SU-DHL-6 (cell line): ENCODE measurements around the gene CHST15.
A peak's percentile ranks its signal among the peaks of the same experiment; 100 is the strongest.

Source experiments
- H2AFZ ChIP-seq: fragments of 200-600 bp; sonication (generic); 2 replicates; pipeline ENCODE4 v1.6.1; 2014; ENCODE audit warnings: low read depth, mild to moderate bottlenecking, moderate library complexity, mixed read lengths, antibody characterized with exemption, low read length; ENCODE audit not compliant: severe bottlenecking
- H3F3A ChIP-seq: fragments of 200-600 bp; shearing (Covaris generic); 2 replicates; pipeline ENCODE4 v1.6.0; 2016; ENCODE audit warnings: antibody characterized with exemption, mild to moderate bottlenecking; ENCODE audit not compliant: insufficient read depth
- H3K27ac ChIP-seq: fragments of 200-600 bp; sonication (generic); 2 replicates; pipeline ENCODE4 v1.5.1; 2016; ENCODE audit warnings: low read depth, mild to moderate bottlenecking, low read length, moderate library complexity, mixed read lengths
- H3K27me3 ChIP-seq: fragments of 200-600 bp; sonication (generic), shearing (Covaris generic); 2 replicates; pipeline ENCODE4 v1.6.0; 2014; ENCODE audit warnings: mild to moderate bottlenecking, low read length
- H3K36me3 ChIP-seq: fragments of 200-600 bp; sonication (generic); 2 replicates; pipeline ENCODE4 v1.6.1; 2014; ENCODE audit warnings: mild to moderate bottlenecking, low read length, mixed read lengths
- H3K4me2 ChIP-seq: fragments of 300-600, 200-600 bp; shearing (Covaris generic), sonication (generic); 2 replicates; pipeline ENCODE4 v1.6.0; 2014; ENCODE audit warnings: low read length, low read depth, mild to moderate bottlenecking; ENCODE audit not compliant: poor library complexity, severe bottlenecking
- H3K4me3 ChIP-seq: fragments of 200-600 bp; sonication (generic); 2 replicates; pipeline ENCODE4 v1.5.1; 2014; ENCODE audit warnings: antibody characterized with exemption, low read length, mild to moderate bottlenecking, mixed read lengths; ENCODE audit not compliant: insufficient read depth, poor library complexity, severe bottlenecking
- H3K79me2 ChIP-seq: fragments of 200-600 bp; sonication (generic); 2 replicates; pipeline ENCODE4 v1.6.1; 2014; ENCODE audit warnings: mild to moderate bottlenecking, low read length, moderate library complexity; ENCODE audit not compliant: insufficient read depth
- H3K9ac ChIP-seq: fragments of 200-600 bp; sonication (generic); 2 replicates; pipeline ENCODE4 v1.7.0; 2014; ENCODE audit warnings: mild to moderate bottlenecking, low read length
- H3K9me2 ChIP-seq: fragments of 200-600 bp; sonication (generic); replicated peaks from 2 replicates; pipeline ENCODE4 v1.6.1; 2014; ENCODE audit warnings: low read length; ENCODE audit not compliant: insufficient read depth
- H3K9me3 ChIP-seq: fragments of 200-600 bp; sonication (generic); 2 replicates; pipeline ENCODE4 v1.6.1; 2014; ENCODE audit warnings: low read length, mixed read lengths; ENCODE audit not compliant: insufficient read depth
- H4K20me1 ChIP-seq: fragments of 200-600 bp; sonication (generic); 2 replicates; pipeline ENCODE4 v1.6.1; 2014; ENCODE audit warnings: low read depth, mild to moderate bottlenecking, antibody characterized with exemption, low read length, moderate library complexity, mixed read lengths
- EZH2phosphoT487 ChIP-seq: fragments of 200-600 bp; sonication (generic), shearing (Covaris generic); conservative IDR thresholded peaks from 2 replicates; pipeline ENCODE4 v1.6.1; 2018; ENCODE audit warnings: mild to moderate bottlenecking, antibody characterized with exemption, low read length, moderate library complexity, mixed read lengths
- TF ChIP-seq, protein P1 (sequence below): fragments of 200-600 bp; sonication (generic); IDR thresholded peaks from one replicate; pipeline ENCODE4 v1.5.1; 2017; ENCODE audit warnings: antibody characterized with exemption, mild to moderate bottlenecking, low read length, moderate library complexity; ENCODE audit not compliant: insufficient read depth, poor library complexity, severe bottlenecking

CHST15 gene

GRCh38 chr10:124075231-124075955 is 18.0 kb downstream of the CHST15 start:
- Histone ChIP-seq H4K20me1 (no peaks in the 10 kb centered on the region), H3K27me3 (no peaks in the 10 kb centered on the region), H3F3A (peaks cover 66% of the 10 kb centered on the region), H3K4me2 (peak overlapping the region; percentile 58), H3K36me3 (no peaks in the 10 kb centered on the region), H3K4me3 (no peak overlapping the region), H3K9ac (peak overlapping the region; percentile 45), H2AFZ (no peak overlapping the region), H3K9me3 (no peaks in the 10 kb centered on the region), H3K27ac (peak overlapping the region; percentile 95), H3K9me2 (no peaks in the 10 kb centered on the region), H3K79me2 (peaks cover 28% of the 10 kb centered on the region; the same call in 1 of the 2 replicates)
- TF ChIP-seq, protein P1, sequence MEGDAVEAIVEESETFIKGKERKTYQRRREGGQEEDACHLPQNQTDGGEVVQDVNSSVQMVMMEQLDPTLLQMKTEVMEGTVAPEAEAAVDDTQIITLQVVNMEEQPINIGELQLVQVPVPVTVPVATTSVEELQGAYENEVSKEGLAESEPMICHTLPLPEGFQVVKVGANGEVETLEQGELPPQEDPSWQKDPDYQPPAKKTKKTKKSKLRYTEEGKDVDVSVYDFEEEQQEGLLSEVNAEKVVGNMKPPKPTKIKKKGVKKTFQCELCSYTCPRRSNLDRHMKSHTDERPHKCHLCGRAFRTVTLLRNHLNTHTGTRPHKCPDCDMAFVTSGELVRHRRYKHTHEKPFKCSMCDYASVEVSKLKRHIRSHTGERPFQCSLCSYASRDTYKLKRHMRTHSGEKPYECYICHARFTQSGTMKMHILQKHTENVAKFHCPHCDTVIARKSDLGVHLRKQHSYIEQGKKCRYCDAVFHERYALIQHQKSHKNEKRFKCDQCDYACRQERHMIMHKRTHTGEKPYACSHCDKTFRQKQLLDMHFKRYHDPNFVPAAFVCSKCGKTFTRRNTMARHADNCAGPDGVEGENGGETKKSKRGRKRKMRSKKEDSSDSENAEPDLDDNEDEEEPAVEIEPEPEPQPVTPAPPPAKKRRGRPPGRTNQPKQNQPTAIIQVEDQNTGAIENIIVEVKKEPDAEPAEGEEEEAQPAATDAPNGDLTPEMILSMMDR = no peak
- no peak for TF ChIP-seq EZH2phosphoT487

DNA sequence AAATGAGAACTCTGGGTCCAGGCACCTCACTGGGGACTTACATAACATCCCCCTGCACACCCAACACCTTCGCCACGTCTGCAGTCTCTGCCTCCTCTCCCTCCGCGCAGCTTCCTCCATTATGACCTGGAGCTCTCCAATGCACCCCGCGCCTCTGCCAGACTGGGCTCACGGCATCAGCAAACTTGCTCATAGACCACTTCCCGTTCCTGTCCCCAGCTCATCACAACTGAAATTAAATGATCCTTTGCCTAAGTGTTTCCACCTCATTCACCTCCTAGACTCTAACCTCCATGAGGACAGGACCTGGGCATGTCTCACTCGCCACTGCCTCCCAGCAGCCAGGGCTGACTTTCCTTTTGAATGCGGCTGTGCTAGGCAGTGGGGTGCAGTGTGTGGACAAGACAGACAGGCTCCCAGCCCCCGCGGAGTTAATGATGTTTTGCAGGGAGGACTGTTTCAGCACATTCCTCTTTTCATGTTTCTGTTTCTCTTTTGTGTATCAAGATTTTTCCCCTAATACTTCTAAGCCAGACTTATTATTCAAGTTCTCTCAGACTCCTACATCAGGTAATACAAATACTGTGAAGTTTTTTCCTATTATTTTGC is 18.8 kb downstream of the CHST15 start:
- Histone ChIP-seq H3K9me3 (no peaks in the 10 kb centered on the region), H3K36me3 (no peaks in the 10 kb centered on the region), H3K9me2 (no peaks in the 10 kb centered on the region), H3K4me3 (no peak overlapping the region), H3K9ac (peak overlapping the region; percentile 45), H3K79me2 (peaks cover 32% of the 10 kb centered on the region; the same call in 1 of the 2 replicates), H2AFZ (no peak overlapping the region), H3K27me3 (no peaks in the 10 kb centered on the region), H3K27ac (peak overlapping the region; percentile 95), H4K20me1 (no peaks in the 10 kb centered on the region), H3K4me2 (peak overlapping the region; percentile 58), H3F3A (peaks cover 59% of the 10 kb centered on the region)
- no peak for TF ChIP-seq EZH2phosphoT487
- TF ChIP-seq, protein P1 = no peak

GRCh38 chr10:124073978-124074377 is 19.4 kb downstream of the CHST15 start:
- peaks cover 28% of the 10 kb centered on the region; the same call in 1 of the 2 replicates for H3K79me2 ChIP-seq
- no peaks in the 10 kb centered on the region for H4K20me1 ChIP-seq
- H3K27ac ChIP-seq = peak overlapping the region; percentile 95
- TF ChIP-seq, protein P1 = no peak
- TF ChIP-seq EZH2phosphoT487 = no peak
- H3K9ac ChIP-seq = peak overlapping the region; percentile 45
- no peaks in the 10 kb centered on the region for H3K36me3 ChIP-seq
- H3K27me3 ChIP-seq = no peaks in the 10 kb centered on the region
- H3K4me3 ChIP-seq = no peak overlapping the region
- H3K9me2 ChIP-seq = no peaks in the 10 kb centered on the region
- peak overlapping the region; percentile 58 for H3K4me2 ChIP-seq
- H3K9me3 ChIP-seq = no peaks in the 10 kb centered on the region
- H3F3A ChIP-seq = peaks cover 52% of the 10 kb centered on the region
- H2AFZ ChIP-seq = no peak overlapping the region
